Measurements from ENCODE around the gene SAPCD2. TPM values are rescaled to one million over a fixed set of nuclear protein-coding genes. Genes with fewer than 3 reads are reported as not detected.

The SAPCD2 gene
- total and polyA plus RNA-seq, 2 of the 8 experiments (the other 6 are each of a cell fraction or from before 2014, with no cell fraction given): 12.7 to 32.1 TPM

GRCh38 chr9:137064880-137065164, 5.5 kb downstream of the SAPCD2 start:
- Histone ChIP-seq H4K91ac (replicated peaks; ENCODE audit: insufficient read length, low read length) (no peak overlapping the region), H3K23me2 (ENCODE audit: low read depth, low read length) (peaks cover 5% of the 10 kb centered on the region; the same call in 1 of the 2 replicates), H3K27ac (ENCODE audit: low read depth, low read length) (no peak overlapping the region), H2AFZ (ENCODE audit: low read length) (no peak overlapping the region), H3K4me2 (ENCODE audit: insufficient read depth in 1 of 2, low read depth in 2 of 2, low read length in 2 of 2) (no peak overlapping the region), H3K23ac (ENCODE audit: insufficient read length) (no peak overlapping the region), H4K8ac (ENCODE audit: extremely low read depth, insufficient read depth, low read length) (no peak overlapping the region), H3K79me2 (ENCODE audit: control insufficient read depth in 1 of 2, insufficient read depth in 2 of 2, low read length in 2 of 2) (no peaks in the 10 kb centered on the region), H3K9me3 (ENCODE audit: insufficient read depth in 2 of 2, low read depth in 1 of 2, low read length in 1 of 2) (no peaks in the 10 kb centered on the region), H2BK12ac (ENCODE audit: low read depth, low read length) (no peak overlapping the region), H3K18ac (ENCODE audit: extremely low read depth, low read length) (no peak overlapping the region), H3K4ac (replicated peaks; ENCODE audit: insufficient read length, low read depth, low read length) (no peak overlapping the region), H3K36me3 (ENCODE audit: control insufficient read depth in 2 of 4, insufficient read depth in 4 of 4, low read length in 3 of 4) (no peaks in the 10 kb centered on the region), H4K5ac (ENCODE audit: insufficient read length, low read depth, low read length) (no peak overlapping the region), H2BK15ac (ENCODE audit: low read length) (no peak overlapping the region), H3K4me3 (ENCODE audit: extremely low read depth in 1 of 4, insufficient read depth in 2 of 4, low read depth in 3 of 4, low read length in 4 of 4) (no peak overlapping the region), H2AK5ac (ENCODE audit: low read depth, low read length) (no peak overlapping the region), H2BK20ac (ENCODE audit: low read length) (no peak overlapping the region), H3K79me1 (ENCODE audit: low read depth, low read length) (peaks cover 2% of the 10 kb centered on the region; the same call in 1 of the 2 replicates), H3K14ac (ENCODE audit: insufficient read length) (no peak overlapping the region), H3K4me1 (replicated peaks in 1 of 4; ENCODE audit: control insufficient read depth in 3 of 4, insufficient read depth in 4 of 4, low read length in 3 of 4) (peaks cover 0 to 18% (median 11%) of the 10 kb centered on the region in 4 experiments; a peak in 5 of 7 replicates), H4K20me1 (replicated peaks in 1 of 2; ENCODE audit: control insufficient read depth in 1 of 2, insufficient read depth in 2 of 2, low read length in 2 of 2) (peaks cover 23 to 25% of the 10 kb centered on the region in 2 experiments), H3K56ac (replicated peaks; ENCODE audit: insufficient read length, low read depth, low read length) (no peak overlapping the region), H3K9ac (replicated peaks in 1 of 4; ENCODE audit: extremely low read depth in 1 of 4, low read depth in 3 of 4, low read length in 3 of 4) (no peak overlapping the region), H2BK5ac (ENCODE audit: low read depth, low read length) (no peak overlapping the region), H3K27me3 (replicated peaks in 1 of 4; ENCODE audit: control insufficient read depth in 3 of 4, extremely low read depth in 1 of 4, insufficient read depth in 3 of 4, low read length in 3 of 4) (peaks cover 0 to 13% (median 7%) of the 10 kb centered on the region in 4 experiments; a peak in 5 of 7 replicates), H2BK120ac (replicated peaks; ENCODE audit: low read depth, low read length) (no peak overlapping the region)
- WGBS, 2 experiments (ENCODE audit: extremely low coverage in 1 of 2, insufficient coverage in 1 of 2, insufficient read length in 1 of 2, insufficient replicate concordance in 2 of 2, low coverage in 1 of 2, low lambda C conversion rate in 2 of 2, missing lambda C conversion rate in 1 of 2): 93% methylated on average over 10 of the region's 12 CpGs; no CpG with 5 or more reads in 1 of the 2 experiments
- FAIRE-seq (no peak), DNase-seq (ENCODE audit: low read depth in 1 of 2, low spot score in 2 of 2) (no peak)
- ChIA-PET POLR2A (ENCODE audit: partially characterized antibody) (interaction anchor here (0.7 to 1.5 kb wide), 4 partner anchors 9 to 49 kb away, joined by 3 to 4 read pairs (median 4); no protein-coding TSS in a partner anchor), CTCF (ENCODE audit: partially characterized antibody) (interaction anchor here (1.0 to 13.5 kb wide), 20 partner anchors 7 to 305 kb away, joined by 3 to 291 read pairs (median 8); partner anchors contain the start of genes ABCA2, ENTPD2, FUT7 and MAN1B1)
- TF ChIP-seq BRCA1 (IDR thresholded peaks at IDR 0.05; ENCODE audit: low read depth, low read length): no peak
- no peak for TF ChIP-seq KDM4A (IDR thresholded peaks at IDR 0.05; ENCODE audit: low read depth, low read length, severe bottlenecking)
